HG02678 (cell line): Measurements from ENCODE around the gene NQO2.

Experiments used
- ATAC-seq: cut with Tn5 transposase; IDR thresholded peaks from one replicate; pipeline ENCODE4 v1.9.1; 2021; ENCODE audit warnings: mild to moderate bottlenecking, moderate library complexity; ENCODE audit not compliant: unreplicated experiment

The NQO2 gene, protein sequence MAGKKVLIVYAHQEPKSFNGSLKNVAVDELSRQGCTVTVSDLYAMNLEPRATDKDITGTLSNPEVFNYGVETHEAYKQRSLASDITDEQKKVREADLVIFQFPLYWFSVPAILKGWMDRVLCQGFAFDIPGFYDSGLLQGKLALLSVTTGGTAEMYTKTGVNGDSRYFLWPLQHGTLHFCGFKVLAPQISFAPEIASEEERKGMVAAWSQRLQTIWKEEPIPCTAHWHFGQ

DNA sequence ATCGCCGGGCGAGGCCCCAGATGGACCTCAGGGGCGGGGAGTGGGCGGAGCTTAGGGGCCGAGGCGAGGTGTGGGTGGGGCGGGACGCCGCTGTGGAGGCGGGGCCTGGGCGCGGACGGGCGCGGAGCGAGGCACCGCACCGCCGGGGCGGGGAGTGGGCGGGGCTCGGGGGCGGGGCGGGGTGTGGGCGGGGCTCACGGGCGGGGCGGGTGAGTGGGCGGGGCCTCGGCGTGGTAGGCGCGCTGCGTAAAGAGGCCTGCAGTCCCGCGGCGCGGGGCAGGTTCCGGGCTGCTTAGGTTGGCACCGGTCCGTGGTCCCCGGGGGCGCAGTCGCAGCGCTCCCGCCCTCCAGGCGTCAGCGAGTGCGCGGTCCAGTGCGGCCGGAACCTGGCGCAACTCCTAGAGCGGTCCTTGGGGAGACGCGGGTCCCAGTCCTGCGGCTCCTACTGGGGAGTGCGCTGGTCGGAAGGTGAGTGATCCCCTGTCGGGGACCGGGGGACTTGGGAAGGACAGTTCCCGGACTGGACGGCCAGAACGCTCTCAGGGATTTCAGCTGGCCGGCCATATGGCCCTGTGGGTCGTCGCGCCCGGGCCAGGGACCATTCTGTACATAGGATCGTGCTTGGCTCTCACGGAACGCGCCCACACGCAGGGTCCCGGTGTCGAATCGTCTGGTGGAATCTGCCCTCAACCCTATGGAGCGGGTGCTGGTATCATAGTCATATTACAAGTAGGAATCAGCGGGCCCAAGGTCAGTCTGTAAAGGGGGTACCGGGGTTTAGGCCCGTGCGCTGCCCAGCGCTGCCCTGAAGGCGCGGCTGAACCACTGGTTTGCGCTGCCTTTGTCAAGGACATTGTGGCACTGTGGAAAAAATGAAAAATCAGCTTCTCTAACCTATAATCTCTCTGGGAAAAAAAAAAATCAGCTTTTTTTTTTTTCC is at the start of gene NQO2:
Gene NQO2, plus strand, starts transcription at position 277 of the 940 bp plus-strand sequence. CDS start 6,659 bp downstream, outside the sequence.
- ATAC-seq: peak; percentile 77

DNA sequence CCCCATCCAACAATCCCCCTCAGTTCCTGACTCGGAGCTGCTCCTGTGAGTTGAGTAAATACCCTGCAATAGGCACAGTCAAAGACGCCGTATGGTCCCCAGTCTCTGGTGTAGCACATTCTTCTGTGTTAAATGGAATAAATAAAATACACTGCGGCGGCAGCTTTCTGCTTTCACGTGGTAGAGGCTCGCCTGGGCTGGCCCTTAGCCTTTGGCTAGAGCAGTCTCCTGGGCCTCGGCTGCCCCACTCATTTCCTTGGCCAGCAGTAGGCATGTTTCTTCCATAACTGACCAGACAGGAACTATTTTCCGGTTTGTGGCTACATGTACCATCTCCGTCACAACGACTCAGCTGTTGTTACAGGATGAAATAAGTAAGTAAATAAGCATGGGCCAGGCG is 49.0 kb upstream of the NQO2 start:
- ATAC-seq: no peak

DNA sequence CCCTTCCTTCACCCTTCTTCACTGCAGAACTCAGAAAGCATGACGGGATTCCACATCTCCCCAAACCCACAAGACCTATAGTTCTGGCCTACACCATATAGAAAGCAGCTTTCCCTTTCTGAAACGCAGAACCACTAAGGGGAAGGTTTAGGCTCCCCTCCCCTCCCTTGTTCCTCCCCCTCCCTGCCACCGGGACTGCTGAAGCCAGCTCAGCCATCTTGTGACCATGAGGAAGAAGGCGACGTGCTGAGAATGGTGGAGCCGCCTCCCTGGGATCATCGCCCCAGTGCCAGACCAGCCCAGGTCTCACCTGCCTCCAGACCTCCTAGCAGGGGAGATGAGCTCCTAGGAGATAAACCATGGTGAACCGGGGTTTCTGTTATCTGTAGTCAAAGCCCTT is 48.0 kb upstream of the NQO2 start:
- ATAC-seq: no peak

DNA sequence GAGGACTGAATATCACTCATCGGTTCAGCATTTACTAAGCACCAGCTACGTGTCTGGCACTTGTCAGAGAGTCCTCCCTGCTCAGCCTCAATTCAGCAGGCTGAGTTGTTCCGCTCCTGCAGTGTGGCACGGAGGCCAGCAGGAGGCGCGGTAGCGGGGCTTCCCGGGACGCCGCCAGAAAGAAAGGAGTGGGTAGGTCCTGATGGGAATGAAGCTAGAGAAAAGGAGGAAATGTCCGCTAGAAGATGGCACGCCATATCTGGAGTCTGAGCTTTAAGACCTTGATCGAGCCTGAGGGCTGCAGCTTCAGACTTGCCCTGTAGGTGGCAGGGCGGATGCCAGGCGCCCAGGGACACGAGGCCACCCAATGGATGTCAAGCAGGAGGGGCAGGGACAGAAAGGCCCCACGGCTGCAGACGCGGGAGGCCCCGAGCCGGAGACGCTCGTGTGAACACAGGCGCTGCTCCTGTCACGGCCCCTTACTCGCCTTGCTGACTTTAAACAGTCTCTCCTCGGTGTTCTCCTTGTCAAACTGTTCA is 47.1 kb upstream of the NQO2 start:
- peak; percentile 71 for ATAC-seq

DNA sequence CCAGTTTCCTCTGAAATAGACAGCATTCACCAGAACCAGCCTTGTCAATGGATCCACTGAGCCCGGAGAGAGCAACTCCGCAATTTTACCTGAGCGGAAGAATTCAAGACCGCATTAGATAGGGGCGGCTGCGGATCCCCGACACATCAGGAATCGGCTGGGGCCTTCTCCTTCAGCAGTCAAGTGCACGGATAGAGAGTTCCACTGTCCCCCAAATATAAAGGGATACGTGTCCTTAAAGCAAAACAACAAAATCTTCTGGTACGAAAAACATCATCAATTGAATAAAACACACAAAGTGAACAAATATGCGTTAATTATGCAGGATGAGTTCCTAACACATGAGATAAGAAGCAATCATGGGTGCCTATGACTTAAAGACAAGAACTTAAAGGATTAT is 46.6 kb upstream of the NQO2 start:
- no peak for ATAC-seq

DNA sequence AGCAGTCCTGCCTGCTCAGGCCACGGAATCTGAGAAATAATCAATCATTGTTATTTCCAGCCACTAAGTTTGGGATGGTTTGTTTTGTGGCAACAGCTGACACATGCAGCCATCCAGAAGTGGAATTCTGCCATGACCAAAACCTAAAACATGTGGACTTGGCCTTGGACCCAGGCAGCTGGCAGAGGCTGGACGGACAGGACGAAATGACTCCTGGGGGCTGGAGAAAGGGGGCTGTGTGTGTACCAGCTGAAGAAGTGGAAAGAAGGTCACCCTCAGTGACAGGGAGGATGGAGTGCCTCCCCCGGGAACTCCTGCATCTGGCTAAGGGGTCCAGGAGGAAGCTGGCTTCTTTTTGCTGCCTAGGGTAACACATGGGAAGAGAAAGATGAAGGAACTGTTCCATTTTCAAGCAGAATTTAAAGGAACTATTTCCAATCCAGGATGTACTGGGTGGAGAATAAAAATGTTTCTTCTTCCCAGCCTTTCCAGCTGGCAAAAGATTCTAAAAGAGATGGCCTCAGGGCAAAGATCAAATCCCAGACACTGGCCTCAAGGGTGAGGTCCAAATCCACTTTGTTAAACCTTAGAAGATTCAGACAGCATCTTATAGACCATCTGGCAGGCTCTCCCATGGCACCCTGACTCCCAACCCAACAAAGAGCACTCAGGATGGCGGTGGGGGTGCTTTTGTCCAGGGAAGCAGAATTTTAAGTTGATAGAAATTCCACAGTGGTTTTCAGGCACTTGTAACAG is 42.6 kb upstream of the NQO2 start:
- no peak for ATAC-seq

DNA sequence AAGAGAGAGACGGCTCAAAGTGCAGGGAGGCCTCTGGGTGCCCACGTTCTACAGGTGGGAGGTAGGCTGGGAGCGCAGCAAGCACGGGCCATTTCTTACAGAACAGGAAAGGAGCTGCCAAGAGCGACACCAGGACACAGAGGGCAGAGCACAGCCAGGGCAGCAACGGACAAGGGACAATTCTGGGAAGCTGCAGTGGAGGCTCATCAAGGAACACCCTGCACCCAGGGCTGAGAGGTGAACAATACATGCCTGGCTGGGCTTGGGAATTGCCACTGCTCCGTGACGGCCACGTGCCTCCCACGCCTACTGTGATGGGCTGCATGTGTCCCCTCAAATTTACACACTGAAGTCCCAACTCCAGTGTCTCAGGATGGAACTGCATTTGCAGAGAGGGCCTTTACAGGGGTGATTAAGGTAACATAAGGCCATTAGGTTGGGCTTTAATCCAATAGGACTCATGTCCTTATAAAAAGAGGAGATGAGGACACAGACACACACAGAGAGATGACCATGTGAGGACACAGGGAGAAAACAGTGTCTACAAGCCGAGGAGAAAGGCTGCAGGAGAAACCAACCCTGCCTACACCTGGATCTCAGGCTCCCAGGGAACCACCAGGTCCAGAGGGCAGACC is 41.9 kb upstream of the NQO2 start:
- no peak for ATAC-seq

DNA sequence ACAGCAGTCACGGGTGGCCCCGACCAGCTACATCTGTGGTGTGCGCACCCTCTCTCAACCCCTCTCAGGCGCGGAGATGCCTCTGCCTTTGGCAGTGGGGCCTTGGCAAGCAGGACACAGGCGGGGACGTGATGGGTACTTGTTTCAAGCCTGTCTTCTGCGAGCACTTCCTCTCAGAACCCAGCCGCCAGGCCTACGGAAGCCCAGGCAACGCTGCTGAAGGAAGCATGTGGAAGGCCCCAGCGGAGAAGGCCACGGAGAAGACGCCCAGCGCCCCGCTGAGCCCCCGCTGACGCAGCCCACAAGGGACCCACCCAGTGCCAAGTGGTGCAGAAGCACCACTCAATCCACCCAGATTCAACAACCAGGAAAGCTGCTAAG is 41.4 kb upstream of the NQO2 start:
- ATAC-seq: no peak

DNA sequence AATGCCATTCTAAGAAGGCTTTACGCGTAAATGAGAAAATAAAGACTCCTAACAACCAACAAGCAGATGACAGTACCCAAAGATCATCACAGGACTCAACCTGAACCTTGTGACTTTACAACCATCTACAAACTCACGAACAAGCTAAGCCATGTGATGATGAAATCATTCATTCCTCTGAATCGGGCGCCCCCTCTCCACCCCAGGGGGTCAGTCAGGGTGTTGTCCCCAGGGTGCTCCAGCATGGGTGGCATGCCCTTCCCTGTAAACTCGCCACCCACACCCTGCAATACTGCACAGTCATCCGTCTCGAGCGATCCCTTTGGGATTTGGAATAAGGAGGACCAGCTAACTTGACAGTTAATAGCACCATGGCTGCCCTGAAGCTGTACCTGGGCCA is 40.9 kb upstream of the NQO2 start:
- no peak for ATAC-seq

DNA sequence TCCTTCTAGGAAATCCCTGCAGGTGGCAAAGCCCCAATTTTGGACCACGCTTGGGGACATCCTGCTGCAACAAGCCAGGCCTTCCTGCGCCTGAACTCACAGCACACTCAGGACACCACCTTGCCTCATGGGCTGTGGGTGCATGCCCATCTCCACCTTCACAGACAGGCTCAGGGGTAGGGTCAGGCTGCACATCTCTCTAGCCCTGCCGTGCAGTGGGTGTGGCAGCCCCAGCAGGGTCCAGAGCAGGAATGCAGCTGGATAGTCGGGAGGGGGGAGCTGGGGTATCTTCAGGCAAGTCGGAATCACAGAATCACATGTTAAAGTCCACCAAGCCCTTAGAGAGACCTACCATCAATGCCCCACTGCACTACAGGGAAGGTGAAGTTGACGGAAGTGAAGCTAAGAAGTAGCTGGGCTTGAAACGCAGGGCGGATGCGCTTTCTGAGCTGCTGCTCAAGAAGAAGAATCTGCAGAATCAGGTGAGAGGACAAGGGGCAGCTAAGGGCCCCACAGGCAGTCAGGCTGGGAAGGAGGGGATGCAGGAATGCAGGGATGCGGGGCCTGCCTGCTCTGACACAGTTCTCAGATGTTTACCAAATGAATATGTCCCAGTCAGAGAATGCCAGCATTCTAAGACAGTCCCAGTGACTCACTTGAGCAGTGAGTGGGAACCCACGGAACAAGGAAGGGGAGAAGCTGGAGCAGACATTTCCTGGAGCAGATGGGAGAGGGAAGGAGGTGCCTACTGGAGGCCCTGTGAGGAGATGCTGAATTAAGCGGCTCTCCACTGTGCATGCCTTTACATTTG is 39.6 kb upstream of the NQO2 start:
- no peak for ATAC-seq

DNA sequence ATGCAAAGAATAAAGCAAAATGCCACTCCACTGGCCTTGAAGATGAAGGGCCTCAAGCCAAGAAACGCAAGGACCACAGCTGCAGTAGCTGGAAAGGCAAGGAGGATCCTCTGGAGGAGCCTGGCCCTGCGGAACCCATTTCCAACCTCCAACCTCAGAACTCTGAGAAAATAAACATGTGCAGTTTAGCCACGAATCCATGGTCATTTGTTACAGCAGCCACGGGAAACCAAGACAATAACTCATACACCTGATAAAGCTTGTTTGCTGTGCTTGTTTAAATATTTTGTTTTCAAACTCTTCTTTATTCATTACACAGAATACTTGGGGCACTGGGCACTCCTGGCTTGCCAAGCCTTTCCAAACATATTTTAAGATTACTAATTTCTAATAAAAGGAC is 38.8 kb upstream of the NQO2 start:
- ATAC-seq: no peak

DNA sequence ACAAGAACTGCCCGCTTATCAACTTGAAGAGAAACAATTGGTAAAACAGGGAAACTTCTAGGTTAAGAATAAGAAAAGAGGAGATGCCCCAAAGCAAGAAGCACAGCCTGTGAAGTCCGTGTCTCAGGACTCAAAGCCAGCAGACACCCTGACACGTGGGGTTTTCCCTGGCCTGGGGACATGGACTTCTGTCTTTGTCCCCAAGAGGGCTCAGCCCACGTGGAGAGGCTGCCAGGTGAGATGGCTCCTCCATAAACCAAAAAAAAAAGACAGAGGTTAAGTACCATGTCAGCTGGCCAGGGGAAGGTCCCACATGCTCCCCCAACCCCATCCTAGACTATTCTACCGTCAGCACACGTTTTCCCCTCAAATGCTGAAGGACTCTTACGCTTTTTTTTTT is 38.2 kb upstream of the NQO2 start:
- ATAC-seq: no peak

DNA sequence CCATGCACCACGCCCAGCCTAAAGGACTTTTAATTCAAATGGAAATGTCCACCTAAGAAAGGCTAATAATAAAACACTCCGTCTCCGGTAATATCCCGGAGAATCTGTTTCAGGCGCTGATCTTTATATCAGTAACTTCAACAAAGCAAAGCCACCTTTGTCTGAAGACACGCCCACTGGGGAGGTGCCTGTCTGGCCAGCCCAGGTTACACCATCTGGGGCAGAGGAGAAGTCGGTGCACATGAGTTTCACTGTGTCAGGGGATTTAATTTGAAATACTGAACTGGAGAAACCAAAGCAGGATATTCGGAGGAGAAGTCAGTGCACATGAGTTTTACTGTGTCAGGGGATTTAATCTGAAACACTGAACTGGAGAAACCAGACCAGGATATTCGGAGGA is 37.7 kb upstream of the NQO2 start:
- no peak for ATAC-seq

DNA sequence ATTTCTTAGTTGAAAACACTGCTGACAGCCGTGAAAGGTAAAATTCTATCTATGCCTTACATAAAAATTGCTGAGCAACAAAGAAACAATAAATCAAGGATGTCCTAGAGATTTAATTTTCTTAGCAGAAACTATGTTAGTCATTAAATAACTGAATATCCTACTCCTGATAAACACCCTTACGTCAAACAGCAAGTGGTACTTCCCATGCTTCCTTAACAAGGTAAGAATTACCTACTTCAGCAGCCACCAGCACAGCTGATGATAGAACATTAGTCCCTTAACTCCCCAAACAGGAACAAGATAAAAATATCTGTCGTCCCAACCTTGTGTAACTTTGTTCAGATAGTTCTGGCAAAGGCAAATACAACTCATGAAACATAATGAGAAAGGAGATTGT is 37.1 kb upstream of the NQO2 start:
- ATAC-seq: no peak

DNA sequence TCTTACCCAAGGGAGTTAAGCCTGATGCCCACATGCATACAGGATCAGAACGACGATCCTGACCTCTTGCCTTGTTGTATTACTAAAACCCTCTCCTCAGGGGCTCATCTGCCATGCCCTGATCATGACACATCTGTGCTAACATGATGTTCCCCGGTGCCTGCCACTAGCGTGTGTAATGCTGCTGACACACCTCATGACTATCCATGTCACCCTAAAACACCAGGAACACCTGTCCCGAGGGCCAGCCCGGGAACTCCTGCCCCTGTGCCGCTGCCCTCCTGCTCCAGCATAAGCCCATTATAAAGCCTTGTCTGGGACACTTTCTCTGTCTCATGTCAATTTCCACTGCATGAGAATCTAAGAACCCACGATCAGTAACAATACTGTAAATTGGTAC is 35.9 kb upstream of the NQO2 start:
- no peak for ATAC-seq

DNA sequence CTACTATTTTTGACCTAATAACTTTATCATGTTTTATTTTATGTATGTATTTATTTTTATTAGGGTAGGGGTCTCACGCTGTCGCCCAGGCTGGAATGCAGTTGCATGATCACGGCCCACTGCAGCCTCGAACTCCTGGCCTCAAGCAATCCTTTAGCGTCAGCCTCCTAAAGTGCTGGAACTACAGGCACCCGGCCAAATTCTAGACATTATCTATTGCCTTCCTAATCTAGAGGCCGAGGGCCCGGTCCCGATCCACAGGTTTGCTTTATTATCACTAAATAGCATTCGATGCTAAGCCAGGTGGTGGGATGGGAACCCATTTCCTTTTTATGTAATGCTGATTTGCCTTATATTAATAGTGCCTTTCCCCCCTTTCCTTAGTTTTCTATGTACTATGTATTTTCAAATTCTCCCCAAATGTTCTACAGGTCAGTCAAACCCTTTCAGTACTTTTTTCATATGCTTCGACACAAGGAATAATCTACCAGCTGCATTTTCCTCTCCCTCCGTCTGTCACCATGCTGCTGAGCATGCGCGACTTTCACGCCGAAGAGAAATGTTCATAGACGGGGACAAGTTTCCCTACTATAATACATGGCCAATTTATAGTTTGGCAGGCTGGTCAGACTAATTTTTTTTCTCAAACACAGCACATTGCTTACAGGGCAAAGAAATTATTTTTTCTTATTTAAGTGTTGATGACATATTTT is 34.7 kb upstream of the NQO2 start:
- ATAC-seq: no peak

DNA sequence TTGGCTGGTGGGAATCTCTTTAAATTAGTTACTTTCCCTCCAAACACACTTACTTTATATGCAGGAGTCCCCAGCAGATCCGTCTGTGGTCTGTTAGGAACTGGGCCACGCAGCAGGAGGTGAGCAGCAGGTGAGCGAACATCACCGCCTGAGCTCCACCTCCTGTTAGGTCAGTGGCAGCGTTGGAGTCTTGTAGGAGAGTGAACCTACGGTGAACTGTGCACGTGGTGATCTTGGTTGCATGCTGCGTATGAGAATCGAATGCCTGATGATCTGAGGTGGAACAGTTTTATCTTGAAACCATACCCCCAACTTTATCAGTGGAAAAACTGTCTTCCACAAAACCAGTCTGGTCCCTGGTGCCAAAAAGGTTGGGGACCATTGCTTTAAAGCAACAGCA is 33.3 kb upstream of the NQO2 start:
- no peak for ATAC-seq

DNA sequence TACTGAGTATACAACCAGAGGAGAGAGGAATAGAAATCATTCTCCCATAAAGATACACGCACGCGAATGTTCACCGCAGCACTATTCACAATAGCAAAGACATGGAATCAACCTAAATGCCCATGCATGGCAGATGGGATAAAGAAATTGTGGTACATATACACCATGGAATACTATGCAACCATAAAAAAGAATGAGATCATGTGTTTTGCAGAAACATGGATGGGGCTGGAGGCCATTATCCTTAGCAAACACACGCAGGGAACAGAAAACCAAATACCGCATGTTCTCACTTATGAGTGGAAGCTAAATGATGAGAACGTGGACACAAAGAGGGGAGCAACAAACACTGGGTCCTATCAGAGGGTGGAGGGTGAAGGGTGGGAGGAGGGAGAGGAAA is 31.8 kb upstream of the NQO2 start:
- ATAC-seq: no peak

DNA sequence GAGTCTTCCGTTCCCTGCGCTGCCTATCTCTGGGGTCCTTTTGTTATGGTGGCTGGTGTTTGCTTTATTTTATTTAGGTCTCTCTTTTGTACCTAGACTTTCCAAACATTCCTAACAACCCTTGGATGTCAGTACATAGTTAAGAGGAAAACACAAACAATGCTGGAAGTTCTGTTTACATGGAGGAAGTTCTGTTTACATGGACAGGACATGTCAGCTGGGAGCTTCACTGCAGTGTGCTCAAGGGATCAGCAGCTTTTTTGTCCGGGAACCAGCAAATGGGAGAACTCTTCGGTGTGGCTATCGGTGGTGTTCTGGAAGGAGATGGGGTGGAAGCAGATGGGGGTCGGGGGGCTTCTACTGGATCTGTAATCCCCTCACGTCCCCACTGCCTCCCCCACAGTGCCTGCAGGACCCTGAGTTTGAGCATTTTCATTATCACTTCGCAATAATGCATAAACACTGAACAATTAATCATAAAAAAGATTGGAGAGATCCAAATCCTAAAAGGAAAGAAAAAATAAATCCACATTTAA is 31.0 kb upstream of the NQO2 start:
- ATAC-seq: no peak
